ENCODE data around the gene ATG14. TPM values are rescaled to one million over a fixed set of nuclear protein-coding genes. Genes with fewer than 3 reads are reported as not detected.

ATG14 gene
- total and polyA plus RNA-seq, 2 experiments from 2014 or later, result 7.3 to 15.2 TPM

DNA sequence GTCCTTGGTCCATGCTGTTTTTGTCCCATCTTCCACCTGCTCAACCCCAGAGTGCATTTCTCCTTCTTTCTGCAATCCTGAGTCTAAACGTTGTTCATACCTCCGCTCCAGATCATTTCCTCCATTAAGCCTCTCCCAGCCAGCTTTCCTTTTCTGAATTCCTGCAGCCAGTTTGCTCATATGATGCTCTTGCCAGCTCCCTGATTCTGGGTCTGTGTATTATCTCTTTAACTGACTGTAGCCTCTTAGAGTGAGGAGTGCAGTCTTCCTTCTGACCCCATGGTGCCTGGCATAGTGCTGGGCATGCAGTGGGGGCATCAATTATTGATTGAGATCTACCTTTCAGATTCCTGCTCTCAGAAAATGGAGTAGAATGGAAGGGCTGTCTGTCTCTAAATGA lies 40.3 kb upstream of the ATG14 start:
- Mint-ChIP-seq H3K27me3 (ENCODE audit: insufficient read depth, low read depth, poor library complexity) (no peaks in the 10 kb centered on the region), H3K27ac (no peak overlapping the region), H3K9me3 (peaks cover 8% of the 10 kb centered on the region), H3K4me1 (peaks cover 14% of the 10 kb centered on the region), H3K36me3 (ENCODE audit: low read depth) (no peaks in the 10 kb centered on the region; the same call in 1 of the 3 replicates), H3K4me3 (no peak overlapping the region)
- H4K20me1 ChIP-seq (replicated peaks; ENCODE audit: insufficient read depth), result no peaks in the 10 kb centered on the region
- no peak overlapping the region for H3K4me3 ChIP-seq
- no peaks in the 10 kb centered on the region for H3K9me2 ChIP-seq (ENCODE audit: insufficient read depth)
- H2AFZ ChIP-seq, result no peak overlapping the region; the same call in 1 of the 2 replicates
- no peaks in the 10 kb centered on the region for H3K27me3 ChIP-seq (ENCODE audit: insufficient read depth)
- no peaks in the 10 kb centered on the region for H3F3A ChIP-seq (replicated peaks; ENCODE audit: low read depth)
- DNase-seq (ENCODE audit: low spot score) (no peak), ATAC-seq (no peak)
- H3K4me1 ChIP-seq (ENCODE audit: insufficient read depth), result no peaks in the 10 kb centered on the region; the same call in 1 of the 2 replicates
- H3K27ac ChIP-seq (ENCODE audit: low read depth), result no peak overlapping the region
- H3K36me3 ChIP-seq (ENCODE audit: insufficient read depth), result no peaks in the 10 kb centered on the region
- H3K4me2 ChIP-seq, result no peak overlapping the region
- TF ChIP-seq STAT1 (IDR thresholded peaks at IDR 0.05; ENCODE audit: unreplicated experiment) (no peak), ZNF331 (CRISPR knock-in tag; IDR thresholded peaks at IDR 0.05; ENCODE audit: low read depth) (no peak), ZNF114 (CRISPR knock-in tag; IDR thresholded peaks at IDR 0.05) (no peak)
- H3K79me2 ChIP-seq (replicated peaks; ENCODE audit: insufficient read depth), result no peaks in the 10 kb centered on the region

DNA sequence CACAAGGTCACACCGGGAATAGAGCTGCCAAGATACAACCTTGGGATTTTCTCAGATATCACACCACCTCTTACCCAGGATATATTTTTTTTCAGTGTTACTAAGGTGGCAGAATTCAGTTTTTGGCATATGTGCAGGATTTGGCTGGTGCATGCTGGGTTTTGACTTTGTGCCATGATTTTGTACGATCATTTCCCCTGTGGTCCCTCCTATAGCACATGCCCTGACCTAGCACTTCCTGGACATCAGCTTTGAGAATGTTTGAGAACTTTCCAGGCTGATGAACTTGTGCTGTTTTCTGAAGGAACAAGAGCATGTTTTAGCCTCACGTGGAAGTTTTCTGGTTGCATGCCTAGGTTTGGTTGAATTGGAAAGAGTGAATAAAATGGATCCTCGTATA lies 39.8 kb upstream of the ATG14 start:
- peaks cover 3% of the 10 kb centered on the region for H3K9me3 Mint-ChIP-seq
- H3K4me1 Mint-ChIP-seq, result peaks cover 18% of the 10 kb centered on the region
- H2AFZ ChIP-seq, result no peak overlapping the region
- H3K79me2 ChIP-seq (replicated peaks; ENCODE audit: insufficient read depth), result no peaks in the 10 kb centered on the region
- DNase-seq (ENCODE audit: low spot score) (no peak), ATAC-seq (no peak)
- no peak for TF ChIP-seq STAT1 (IDR thresholded peaks at IDR 0.05; ENCODE audit: unreplicated experiment)
- TF ChIP-seq ZNF114 (CRISPR knock-in tag; IDR thresholded peaks at IDR 0.05), result no peak
- TF ChIP-seq, protein P1, sequence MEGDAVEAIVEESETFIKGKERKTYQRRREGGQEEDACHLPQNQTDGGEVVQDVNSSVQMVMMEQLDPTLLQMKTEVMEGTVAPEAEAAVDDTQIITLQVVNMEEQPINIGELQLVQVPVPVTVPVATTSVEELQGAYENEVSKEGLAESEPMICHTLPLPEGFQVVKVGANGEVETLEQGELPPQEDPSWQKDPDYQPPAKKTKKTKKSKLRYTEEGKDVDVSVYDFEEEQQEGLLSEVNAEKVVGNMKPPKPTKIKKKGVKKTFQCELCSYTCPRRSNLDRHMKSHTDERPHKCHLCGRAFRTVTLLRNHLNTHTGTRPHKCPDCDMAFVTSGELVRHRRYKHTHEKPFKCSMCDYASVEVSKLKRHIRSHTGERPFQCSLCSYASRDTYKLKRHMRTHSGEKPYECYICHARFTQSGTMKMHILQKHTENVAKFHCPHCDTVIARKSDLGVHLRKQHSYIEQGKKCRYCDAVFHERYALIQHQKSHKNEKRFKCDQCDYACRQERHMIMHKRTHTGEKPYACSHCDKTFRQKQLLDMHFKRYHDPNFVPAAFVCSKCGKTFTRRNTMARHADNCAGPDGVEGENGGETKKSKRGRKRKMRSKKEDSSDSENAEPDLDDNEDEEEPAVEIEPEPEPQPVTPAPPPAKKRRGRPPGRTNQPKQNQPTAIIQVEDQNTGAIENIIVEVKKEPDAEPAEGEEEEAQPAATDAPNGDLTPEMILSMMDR (conservative IDR thresholded peaks at IDR 0.05; ENCODE audit: low read depth in 2 of 2), result no peak
- TF ChIP-seq NANOG (IDR thresholded peaks at IDR 0.05; ENCODE audit: borderline replicate concordance), result no peak
- TF ChIP-seq EZH2 (IDR thresholded peaks at IDR 0.05; ENCODE audit: low read depth, unreplicated experiment), result no peak
- no peak for TF ChIP-seq POLR2AphosphoS5 (IDR thresholded peaks at IDR 0.05; ENCODE audit: low read depth)
- H3K27ac Mint-ChIP-seq, result no peak overlapping the region
- no peaks in the 10 kb centered on the region; the same call in 1 of the 2 replicates for H3K4me1 ChIP-seq (ENCODE audit: insufficient read depth)
- no peak overlapping the region for H3K4me2 ChIP-seq
- H3K27me3 ChIP-seq (ENCODE audit: insufficient read depth), result no peaks in the 10 kb centered on the region
- no peaks in the 10 kb centered on the region for H3K36me3 ChIP-seq (ENCODE audit: insufficient read depth)
- H3K36me3 Mint-ChIP-seq (ENCODE audit: low read depth), result no peaks in the 10 kb centered on the region; the same call in 1 of the 3 replicates
- H3F3A ChIP-seq (replicated peaks; ENCODE audit: low read depth), result no peaks in the 10 kb centered on the region
- no peak overlapping the region for H3K4me3 ChIP-seq
- no peak overlapping the region for H3K27ac ChIP-seq (ENCODE audit: low read depth)
- no peaks in the 10 kb centered on the region for H3K9me2 ChIP-seq (ENCODE audit: insufficient read depth)
- H3K4me3 Mint-ChIP-seq, result no peak overlapping the region
- H3K27me3 Mint-ChIP-seq (ENCODE audit: insufficient read depth, low read depth, poor library complexity), result no peaks in the 10 kb centered on the region
- H4K20me1 ChIP-seq (replicated peaks; ENCODE audit: insufficient read depth), result no peaks in the 10 kb centered on the region

DNA sequence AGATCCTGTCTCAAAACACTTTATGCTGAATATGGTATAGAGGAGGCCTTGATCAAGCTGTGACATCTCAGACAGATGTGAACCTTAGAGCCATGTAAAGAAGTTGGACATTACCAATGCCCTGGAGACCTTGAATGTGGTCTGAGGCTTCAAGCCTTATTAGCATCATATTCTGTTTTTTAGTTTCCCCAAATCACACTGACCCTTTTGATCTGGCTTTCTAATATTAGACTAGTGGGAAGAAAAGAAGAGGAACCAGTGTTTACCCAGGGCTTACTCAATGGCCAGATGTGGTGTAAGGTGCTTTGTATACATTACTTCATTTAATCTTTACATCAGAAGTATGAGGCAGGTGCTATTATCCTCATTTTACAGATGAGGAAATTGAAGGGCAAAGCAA lies 39.4 kb upstream of the ATG14 start:
- DNase-seq (ENCODE audit: low spot score) (no peak), ATAC-seq (no peak)
- Mint-ChIP-seq H3K27me3 (ENCODE audit: insufficient read depth, low read depth, poor library complexity) (no peaks in the 10 kb centered on the region), H3K4me3 (no peak overlapping the region), H3K9me3 (peaks cover 3% of the 10 kb centered on the region), H3K27ac (no peak overlapping the region), H3K36me3 (ENCODE audit: low read depth) (no peaks in the 10 kb centered on the region; the same call in 1 of the 3 replicates), H3K4me1 (peaks cover 21% of the 10 kb centered on the region)
- Histone ChIP-seq H3K9me2 (ENCODE audit: insufficient read depth) (no peaks in the 10 kb centered on the region), H3K27ac (ENCODE audit: low read depth) (no peak overlapping the region), H3K79me2 (replicated peaks; ENCODE audit: insufficient read depth) (no peaks in the 10 kb centered on the region), H3K4me3 (no peak overlapping the region), H4K20me1 (replicated peaks; ENCODE audit: insufficient read depth) (no peaks in the 10 kb centered on the region), H3K27me3 (ENCODE audit: insufficient read depth) (no peaks in the 10 kb centered on the region), H3F3A (replicated peaks; ENCODE audit: low read depth) (no peaks in the 10 kb centered on the region), H3K4me2 (no peak overlapping the region), H2AFZ (no peak overlapping the region), H3K4me1 (ENCODE audit: insufficient read depth) (no peaks in the 10 kb centered on the region; the same call in 1 of the 2 replicates), H3K36me3 (ENCODE audit: insufficient read depth) (no peaks in the 10 kb centered on the region)
- no peak for TF ChIP-seq STAT1 (IDR thresholded peaks at IDR 0.05; ENCODE audit: unreplicated experiment)
- TF ChIP-seq, protein P2, sequence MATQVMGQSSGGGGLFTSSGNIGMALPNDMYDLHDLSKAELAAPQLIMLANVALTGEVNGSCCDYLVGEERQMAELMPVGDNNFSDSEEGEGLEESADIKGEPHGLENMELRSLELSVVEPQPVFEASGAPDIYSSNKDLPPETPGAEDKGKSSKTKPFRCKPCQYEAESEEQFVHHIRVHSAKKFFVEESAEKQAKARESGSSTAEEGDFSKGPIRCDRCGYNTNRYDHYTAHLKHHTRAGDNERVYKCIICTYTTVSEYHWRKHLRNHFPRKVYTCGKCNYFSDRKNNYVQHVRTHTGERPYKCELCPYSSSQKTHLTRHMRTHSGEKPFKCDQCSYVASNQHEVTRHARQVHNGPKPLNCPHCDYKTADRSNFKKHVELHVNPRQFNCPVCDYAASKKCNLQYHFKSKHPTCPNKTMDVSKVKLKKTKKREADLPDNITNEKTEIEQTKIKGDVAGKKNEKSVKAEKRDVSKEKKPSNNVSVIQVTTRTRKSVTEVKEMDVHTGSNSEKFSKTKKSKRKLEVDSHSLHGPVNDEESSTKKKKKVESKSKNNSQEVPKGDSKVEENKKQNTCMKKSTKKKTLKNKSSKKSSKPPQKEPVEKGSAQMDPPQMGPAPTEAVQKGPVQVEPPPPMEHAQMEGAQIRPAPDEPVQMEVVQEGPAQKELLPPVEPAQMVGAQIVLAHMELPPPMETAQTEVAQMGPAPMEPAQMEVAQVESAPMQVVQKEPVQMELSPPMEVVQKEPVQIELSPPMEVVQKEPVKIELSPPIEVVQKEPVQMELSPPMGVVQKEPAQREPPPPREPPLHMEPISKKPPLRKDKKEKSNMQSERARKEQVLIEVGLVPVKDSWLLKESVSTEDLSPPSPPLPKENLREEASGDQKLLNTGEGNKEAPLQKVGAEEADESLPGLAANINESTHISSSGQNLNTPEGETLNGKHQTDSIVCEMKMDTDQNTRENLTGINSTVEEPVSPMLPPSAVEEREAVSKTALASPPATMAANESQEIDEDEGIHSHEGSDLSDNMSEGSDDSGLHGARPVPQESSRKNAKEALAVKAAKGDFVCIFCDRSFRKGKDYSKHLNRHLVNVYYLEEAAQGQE (IDR thresholded peaks at IDR 0.05; ENCODE audit: unreplicated experiment), result no peak
- TF ChIP-seq, protein P3, sequence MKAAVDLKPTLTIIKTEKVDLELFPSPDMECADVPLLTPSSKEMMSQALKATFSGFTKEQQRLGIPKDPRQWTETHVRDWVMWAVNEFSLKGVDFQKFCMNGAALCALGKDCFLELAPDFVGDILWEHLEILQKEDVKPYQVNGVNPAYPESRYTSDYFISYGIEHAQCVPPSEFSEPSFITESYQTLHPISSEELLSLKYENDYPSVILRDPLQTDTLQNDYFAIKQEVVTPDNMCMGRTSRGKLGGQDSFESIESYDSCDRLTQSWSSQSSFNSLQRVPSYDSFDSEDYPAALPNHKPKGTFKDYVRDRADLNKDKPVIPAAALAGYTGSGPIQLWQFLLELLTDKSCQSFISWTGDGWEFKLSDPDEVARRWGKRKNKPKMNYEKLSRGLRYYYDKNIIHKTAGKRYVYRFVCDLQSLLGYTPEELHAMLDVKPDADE (IDR thresholded peaks at IDR 0.05), result no peak

Data from GM23338 (cell line).